SK-N-SH treated with all-trans-retinoic acid at 6 μM for 48 hours (cell line): ENCODE measurements around the gene DHX34.

Experiments used
- ATAC-seq: fragments of 200-7000 bp; cut with Tn5 transposase; 3 replicates; pipeline ENCODE4 v1.9.1; 2020; ENCODE audit warnings: mild to moderate bottlenecking, moderate library complexity
- BACH2 ChIP-seq: fragments of 250-450 bp; sonication (Bioruptor Pico); IDR thresholded peaks from 2 replicates; pipeline ENCODE4 v1.9.0; 2021; ENCODE audit warnings: mild to moderate bottlenecking, borderline replicate concordance
- CREB5 ChIP-seq: fragments of 250-450 bp; sonication (Bioruptor Pico); IDR thresholded peaks from 2 replicates; pipeline ENCODE4 v1.5.1; 2020; ENCODE audit warnings: low read depth, mild to moderate bottlenecking, moderate library complexity
- CSRNP3 ChIP-seq: fragments of 250-450 bp; sonication (Bioruptor Pico); IDR thresholded peaks from 2 replicates; pipeline ENCODE4 v1.5.1; 2021; ENCODE audit warnings: mild to moderate bottlenecking, moderate library complexity
- ESRRG ChIP-seq: fragments of 250-450 bp; sonication (Bioruptor Pico); IDR thresholded peaks from 2 replicates; pipeline ENCODE4 v1.6.1; 2021; ENCODE audit warnings: mild to moderate bottlenecking
- GLIS3 ChIP-seq: fragments of 250-450 bp; sonication (Bioruptor Pico); IDR thresholded peaks from 2 replicates; pipeline ENCODE4 v1.5.0; 2020; ENCODE audit warnings: mild to moderate bottlenecking, moderate library complexity
- OSR1 ChIP-seq: fragments of 250-450 bp; sonication (Bioruptor Pico); IDR thresholded peaks from 2 replicates; pipeline ENCODE4 v1.8.0; 2022; ENCODE audit warnings: moderate library complexity, mild to moderate bottlenecking, inconsistent platforms
- PATZ1 ChIP-seq: fragments of 250-450 bp; sonication (Bioruptor Pico); IDR thresholded peaks from 2 replicates; pipeline ENCODE4 v1.8.0; 2020; ENCODE audit warnings: mild to moderate bottlenecking, moderate library complexity, borderline replicate concordance
- POU6F1 ChIP-seq: fragments of 250-450 bp; sonication (Bioruptor Pico); IDR thresholded peaks from 2 replicates; pipeline ENCODE4 v1.8.0; 2021; ENCODE audit warnings: low read depth, mild to moderate bottlenecking, moderate library complexity, borderline replicate concordance
- PPARA ChIP-seq: fragments of 250-450 bp; sonication (Bioruptor Pico); IDR thresholded peaks from 2 replicates; pipeline ENCODE4 v1.5.0; 2020; ENCODE audit warnings: mild to moderate bottlenecking, borderline replicate concordance
- SNAI2 ChIP-seq: fragments of 250-450 bp; sonication (Bioruptor Pico); IDR thresholded peaks from 2 replicates; pipeline ENCODE4 v1.5.0; 2020; ENCODE audit warnings: mild to moderate bottlenecking, moderate library complexity
- TCF4 ChIP-seq: fragments of 250-450 bp; sonication (Bioruptor Pico); IDR thresholded peaks from 2 replicates; pipeline ENCODE4 v1.8.0; 2021; ENCODE audit warnings: mild to moderate bottlenecking, moderate library complexity, borderline replicate concordance
- TOX ChIP-seq: fragments of 250-450 bp; sonication (Bioruptor Pico); IDR thresholded peaks from 2 replicates; pipeline ENCODE4 v1.8.0; 2021; ENCODE audit warnings: mild to moderate bottlenecking, moderate library complexity, borderline replicate concordance
- TSHZ2 ChIP-seq: fragments of 250-450 bp; sonication (Bioruptor Pico); IDR thresholded peaks from 2 replicates; pipeline ENCODE4 v1.5.0; 2020; ENCODE audit warnings: mild to moderate bottlenecking, moderate library complexity
- ZFP3 ChIP-seq: fragments of 250-450 bp; sonication (Bioruptor Pico); IDR thresholded peaks from 2 replicates; pipeline ENCODE4 v1.5.0; 2020; ENCODE audit warnings: mild to moderate bottlenecking, moderate library complexity
- ZFP30 ChIP-seq: fragments of 450-650 bp; formaldehyde crosslinking; IDR thresholded peaks from 2 replicates; pipeline ENCODE4 v1.5.0; 2022; ENCODE audit warnings: mild to moderate bottlenecking, moderate library complexity
- ZNF565 ChIP-seq: fragments of 450-650 bp; formaldehyde crosslinking; conservative IDR thresholded peaks from 2 replicates; pipeline ENCODE4 v1.5.0; 2020; ENCODE audit warnings: low read depth, mild to moderate bottlenecking, moderate library complexity
- ZNF70 ChIP-seq: fragments of 450-650 bp; formaldehyde crosslinking; IDR thresholded peaks from 2 replicates; pipeline ENCODE4 v1.5.0; 2020; ENCODE audit warnings: mild to moderate bottlenecking, moderate library complexity
- ZNF8 ChIP-seq: fragments of 450-650 bp; formaldehyde crosslinking; IDR thresholded peaks from 2 replicates; pipeline ENCODE4 v1.5.0; 2020; ENCODE audit warnings: mild to moderate bottlenecking, moderate library complexity

Gene DHX34

GRCh38 chr19:47423203-47423882 lies 74.2 kb downstream of the DHX34 start:
- ATAC-seq = no peak
- TF ChIP-seq ZNF8 (CRISPR knock-in tag) (no peak), BACH2 (no peak), SNAI2 (CRISPR knock-in tag) (no peak), ZNF565 (CRISPR knock-in tag) (no peak), PPARA (CRISPR knock-in tag) (no peak), TSHZ2 (CRISPR knock-in tag) (no peak), POU6F1 (CRISPR knock-in tag) (no peak), CSRNP3 (CRISPR knock-in tag) (no peak), OSR1 (no peak), CREB5 (CRISPR knock-in tag) (no peak), ZFP30 (CRISPR knock-in tag) (no peak), ESRRG (CRISPR knock-in tag) (no peak), TOX (CRISPR knock-in tag) (no peak), TCF4 (CRISPR knock-in tag) (no peak), GLIS3 (CRISPR knock-in tag) (no peak)

- ATAC-seq = peak; percentile 82
These were observed 78.4 kb downstream of the DHX34 start for GRCh38 chr19:47427241-47428176.

More at GRCh38 chr19:47427241-47428176, 78.4 kb downstream of the DHX34 start:
- TF ChIP-seq TCF4 (CRISPR knock-in tag) (no peak), ZFP3 (CRISPR knock-in tag) (no peak), ESRRG (CRISPR knock-in tag) (0 out of 2 replicates have a peak, but pooled peaks have one; percentile 30), PATZ1 (CRISPR knock-in tag) (peak; percentile 69; the same call in 1 of the 2 replicates), GLIS3 (CRISPR knock-in tag) (peak; percentile 51; the same call in 1 of the 2 replicates), ZNF70 (CRISPR knock-in tag) (peak; percentile 67; the same call in 1 of the 2 replicates)
- TF ChIP-seq, all 23 proteins: peak for 4
